NOMO-1 (cell line): ENCODE results near the gene SPIB.

Experiments
- DNase-seq, 2 experiments: peaks; one replicate each; lab custom pipeline; 2025; ENCODE audit not compliant: unreplicated experiment in 2 of 2; lab: John Stamatoyannopoulos, UW

SPIB gene

DNA sequence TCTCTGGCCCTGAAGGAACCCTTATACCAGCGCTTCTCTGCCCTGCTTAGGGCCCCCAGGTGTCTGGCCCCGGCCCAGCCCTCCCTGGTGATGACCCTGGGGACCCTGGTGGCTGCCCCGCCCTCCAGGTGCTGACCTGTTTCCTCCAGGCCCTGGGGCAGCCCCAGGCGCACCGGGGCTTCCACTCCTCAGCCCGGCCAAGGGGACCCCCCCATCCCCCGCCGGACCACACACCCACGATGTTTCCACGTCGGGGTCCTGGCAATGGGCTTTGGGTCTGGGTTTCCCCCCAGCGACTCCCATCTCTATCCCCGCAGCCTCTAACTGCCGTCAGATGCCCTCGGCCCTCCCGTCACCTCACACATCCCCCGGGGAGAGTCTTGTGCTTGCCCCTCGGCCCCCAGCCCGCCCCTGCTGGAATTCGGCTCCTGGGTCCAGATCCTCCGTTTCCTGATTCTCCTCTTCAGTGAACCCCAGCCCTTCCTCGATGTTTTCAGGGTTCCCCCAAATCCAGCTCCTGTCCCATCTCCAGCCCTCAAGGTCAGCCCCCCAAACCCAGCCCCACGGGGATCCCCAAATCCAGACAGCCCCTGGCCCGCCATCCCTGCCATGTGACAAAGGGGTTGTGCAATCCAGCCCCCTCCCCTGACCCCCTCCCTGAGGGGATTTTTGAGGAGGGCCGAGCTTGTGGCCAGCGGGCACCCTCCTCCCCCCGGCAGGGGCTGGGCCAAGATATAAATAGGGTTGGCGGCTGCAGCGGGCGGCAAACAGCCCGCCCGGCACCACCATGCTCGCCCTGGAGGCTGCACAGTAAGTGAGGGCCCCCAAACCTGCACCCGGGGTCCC lies at the start of gene SPIB:
SPIB (plus strand) TSS at position 763 of the 846 bp plus-strand sequence; CDS start at position 788, 25 bp downstream.
- DNase-seq: peak in 1 of 2 experiments; percentile 21

DNA sequence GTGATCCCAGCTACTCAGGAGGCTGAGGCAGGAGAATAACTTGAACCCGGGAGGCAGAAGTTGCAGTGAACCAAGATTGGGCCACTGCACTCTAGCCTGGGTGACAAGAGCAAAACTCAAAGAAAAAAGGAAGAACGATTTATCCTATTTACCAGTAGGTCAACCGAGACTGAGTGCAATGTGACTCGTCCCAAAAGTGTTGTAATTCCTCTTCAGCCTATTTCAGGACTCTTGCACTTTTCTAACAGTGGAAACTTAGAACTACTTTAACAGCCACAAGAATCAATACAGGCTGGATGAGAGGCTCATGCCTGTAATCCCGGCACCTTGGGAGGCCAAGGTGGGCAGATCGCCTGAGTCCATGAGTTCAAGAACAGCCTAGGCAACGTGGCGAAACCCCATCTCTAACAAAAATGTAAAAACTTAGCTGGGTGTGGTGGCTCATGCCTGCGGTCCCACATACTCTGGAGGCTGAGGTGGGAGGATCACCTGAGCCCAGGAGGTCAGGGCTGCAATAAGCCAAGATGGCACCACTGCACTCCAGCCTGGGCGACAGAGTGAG lies 46.7 kb upstream of the SPIB start:
- DNase-seq: peak; percentile 63 to 65

DNA sequence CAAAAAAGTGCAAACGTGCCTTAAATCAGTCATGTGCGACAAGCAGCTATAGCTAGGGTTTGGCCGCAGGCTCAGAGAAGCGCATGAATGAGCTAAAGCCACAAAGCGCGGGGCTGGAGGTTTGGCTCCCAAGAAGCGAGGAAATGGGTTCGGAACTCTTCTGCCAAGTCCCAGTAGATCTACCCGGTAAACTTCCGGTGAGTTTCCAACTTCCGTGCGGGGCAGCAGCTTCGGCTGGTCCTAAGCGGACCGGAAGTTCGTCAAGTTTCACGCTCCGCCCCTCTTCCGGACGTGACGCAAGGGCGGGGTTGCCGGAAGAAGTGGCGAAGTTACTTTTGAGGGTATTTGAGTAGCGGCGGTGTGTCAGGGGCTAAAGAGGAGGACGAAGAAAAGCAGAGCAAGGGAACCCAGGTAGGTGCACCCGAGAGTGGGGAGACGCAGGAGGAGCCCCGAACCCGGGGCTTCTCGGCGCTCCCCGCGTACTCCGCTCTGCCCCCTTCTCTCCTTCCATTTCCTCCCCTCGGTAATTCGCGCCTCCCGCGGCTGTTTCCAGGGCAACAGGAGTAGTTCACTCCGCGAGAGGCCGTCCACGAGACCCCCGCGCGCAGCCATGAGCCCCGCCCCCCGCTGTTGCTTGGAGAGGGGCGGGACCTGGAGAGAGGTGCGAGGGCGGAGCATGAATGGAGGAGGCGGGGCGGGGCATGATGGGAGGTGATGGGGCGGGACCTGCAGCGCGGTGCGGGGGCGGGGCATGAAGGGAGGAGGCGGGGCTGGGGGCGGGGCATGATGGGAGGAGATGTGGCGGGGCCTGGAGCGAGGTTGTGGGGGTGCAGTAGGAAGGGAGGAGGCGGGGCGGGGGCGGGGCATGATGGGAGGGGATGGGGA lies 42.3 kb upstream of the SPIB start, which contains the start of gene NR1H2:
NR1H2 (plus strand) TSS at position 292 of the 885 bp plus-strand sequence. CDS start 1,149 bp downstream, outside the sequence.
- peak; percentile 90 to 97 for DNase-seq

DNA sequence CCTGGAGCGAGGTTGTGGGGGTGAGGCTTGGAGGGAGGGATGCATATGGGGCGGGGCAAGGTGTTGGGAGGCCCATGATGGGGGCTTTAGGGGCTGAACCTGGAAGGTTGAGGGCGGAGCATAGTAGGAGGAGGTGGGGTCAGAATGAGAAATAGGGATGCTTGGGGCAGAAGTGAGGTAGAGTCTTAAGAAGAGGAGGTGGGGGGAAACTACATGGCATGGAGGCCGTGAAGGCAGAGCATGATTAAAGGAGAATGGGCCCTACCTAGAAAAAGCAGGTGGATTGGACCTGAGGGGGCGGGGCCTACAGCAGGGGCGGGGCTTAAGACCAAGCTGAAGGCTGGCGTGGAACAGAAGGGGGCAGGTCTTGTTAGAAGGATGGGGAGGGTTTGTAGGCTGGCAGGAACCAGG lies 41.7 kb upstream of the SPIB start:
- DNase-seq: no peak

DNA sequence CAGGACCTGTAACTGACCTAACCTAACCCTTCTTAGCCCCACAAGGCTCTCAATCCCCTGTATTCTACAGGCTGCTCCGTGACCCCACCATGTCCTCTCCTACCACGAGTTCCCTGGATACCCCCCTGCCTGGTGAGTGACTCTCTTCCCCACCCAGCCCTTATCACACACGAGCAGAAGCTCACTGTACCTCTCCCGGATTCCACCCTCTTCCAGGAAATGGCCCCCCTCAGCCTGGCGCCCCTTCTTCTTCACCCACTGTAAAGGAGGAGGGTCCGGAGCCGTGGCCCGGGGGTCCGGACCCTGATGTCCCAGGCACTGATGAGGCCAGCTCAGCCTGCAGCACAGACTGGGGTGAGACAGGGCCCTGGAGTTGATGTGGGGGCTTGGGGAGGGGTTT lies 41.2 kb upstream of the SPIB start:
- DNase-seq: no peak

DNA sequence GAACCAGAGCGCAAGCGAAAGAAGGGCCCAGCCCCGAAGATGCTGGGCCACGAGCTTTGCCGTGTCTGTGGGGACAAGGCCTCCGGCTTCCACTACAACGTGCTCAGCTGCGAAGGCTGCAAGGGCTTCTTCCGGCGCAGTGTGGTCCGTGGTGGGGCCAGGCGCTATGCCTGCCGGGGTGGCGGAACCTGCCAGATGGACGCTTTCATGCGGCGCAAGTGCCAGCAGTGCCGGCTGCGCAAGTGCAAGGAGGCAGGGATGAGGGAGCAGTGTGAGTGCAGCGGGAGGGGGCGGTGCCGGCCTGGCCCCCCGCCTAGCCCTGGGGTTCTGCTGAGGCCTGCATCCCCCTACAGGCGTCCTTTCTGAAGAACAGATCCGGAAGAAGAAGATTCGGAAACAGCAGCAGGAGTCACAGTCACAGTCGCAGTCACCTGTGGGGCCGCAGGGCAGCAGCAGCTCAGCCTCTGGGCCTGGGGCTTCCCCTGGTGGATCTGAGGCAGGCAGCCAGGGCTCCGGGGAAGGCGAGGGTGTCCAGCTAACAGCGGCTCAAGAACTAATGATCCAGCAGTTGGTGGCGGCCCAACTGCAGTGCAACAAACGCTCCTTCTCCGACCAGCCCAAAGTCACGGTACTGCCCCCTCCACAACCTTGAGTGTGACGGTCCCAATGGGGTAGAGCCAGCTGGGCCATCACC lies 40.4 kb upstream of the SPIB start:
- no peak for DNase-seq

DNA sequence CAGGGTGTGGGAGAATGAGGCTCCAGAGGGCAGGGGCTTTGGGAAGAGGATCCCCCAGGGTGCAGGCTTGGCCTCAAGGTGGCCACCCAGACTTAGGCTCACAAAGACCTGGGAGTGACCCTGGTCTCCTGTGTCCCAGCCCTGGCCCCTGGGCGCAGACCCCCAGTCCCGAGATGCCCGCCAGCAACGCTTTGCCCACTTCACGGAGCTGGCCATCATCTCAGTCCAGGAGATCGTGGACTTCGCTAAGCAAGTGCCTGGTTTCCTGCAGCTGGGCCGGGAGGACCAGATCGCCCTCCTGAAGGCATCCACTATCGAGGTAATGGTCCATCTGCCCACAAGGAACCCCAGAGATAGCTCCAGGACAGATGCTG lies 39.9 kb upstream of the SPIB start:
- no peak for DNase-seq

DNA sequence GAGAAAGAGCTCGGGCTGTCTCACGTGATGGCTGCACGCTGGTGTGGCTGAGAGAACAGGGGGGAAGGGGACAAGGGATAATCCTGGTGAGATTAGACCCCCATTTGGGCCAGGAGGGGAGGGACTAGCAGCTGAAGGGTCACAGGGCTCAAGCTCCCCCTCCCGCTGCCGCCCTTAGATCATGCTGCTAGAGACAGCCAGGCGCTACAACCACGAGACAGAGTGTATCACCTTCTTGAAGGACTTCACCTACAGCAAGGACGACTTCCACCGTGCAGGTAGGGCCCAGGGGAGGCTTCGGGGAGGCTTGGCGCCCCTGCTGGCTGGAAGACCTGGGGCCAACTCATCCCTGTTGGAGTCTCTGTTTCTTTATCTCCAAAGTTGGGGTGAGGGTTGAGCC lies 39.1 kb upstream of the SPIB start:
- no peak for DNase-seq

DNA sequence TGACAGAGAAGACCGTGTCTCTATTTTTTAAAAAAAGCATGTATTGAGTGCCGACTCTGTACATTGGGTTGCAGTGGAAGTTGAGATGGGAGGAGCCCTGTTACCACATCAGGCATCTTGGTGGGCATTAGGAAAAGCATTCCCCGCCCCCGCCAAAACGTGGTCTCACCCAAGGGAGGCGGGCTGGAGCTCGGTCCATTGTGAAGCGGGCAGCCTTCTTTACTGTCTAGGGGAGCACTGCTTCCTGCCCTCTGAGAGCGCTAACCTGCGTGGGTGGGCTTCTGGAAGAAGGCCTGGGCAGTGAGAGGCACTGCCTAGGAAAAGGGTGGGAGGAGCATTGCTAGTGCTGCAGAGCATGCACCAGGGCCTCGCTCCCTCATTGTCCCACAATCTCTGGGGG lies 38.6 kb upstream of the SPIB start:
- DNase-seq: no peak

DNA sequence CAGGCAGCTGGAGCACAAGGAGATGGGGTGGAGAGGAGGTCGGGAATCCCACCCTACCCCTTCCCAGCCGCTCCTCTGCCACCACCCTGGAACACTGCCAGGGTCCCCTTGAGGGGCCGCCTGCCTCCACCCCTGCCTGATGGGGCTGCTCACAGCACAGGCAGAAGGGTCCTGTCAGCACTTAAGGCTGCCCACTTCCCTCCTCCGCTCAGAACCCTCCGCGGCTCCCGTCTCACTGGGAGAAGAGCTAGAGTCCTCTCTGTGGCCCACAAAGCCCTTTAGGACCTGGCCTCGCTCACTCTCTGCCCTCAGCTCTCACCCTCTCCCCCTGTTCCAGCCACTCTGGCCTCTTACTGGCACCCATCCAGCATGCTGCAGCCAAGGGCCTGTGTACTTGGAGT lies 38.0 kb upstream of the SPIB start:
- no peak for DNase-seq

DNA sequence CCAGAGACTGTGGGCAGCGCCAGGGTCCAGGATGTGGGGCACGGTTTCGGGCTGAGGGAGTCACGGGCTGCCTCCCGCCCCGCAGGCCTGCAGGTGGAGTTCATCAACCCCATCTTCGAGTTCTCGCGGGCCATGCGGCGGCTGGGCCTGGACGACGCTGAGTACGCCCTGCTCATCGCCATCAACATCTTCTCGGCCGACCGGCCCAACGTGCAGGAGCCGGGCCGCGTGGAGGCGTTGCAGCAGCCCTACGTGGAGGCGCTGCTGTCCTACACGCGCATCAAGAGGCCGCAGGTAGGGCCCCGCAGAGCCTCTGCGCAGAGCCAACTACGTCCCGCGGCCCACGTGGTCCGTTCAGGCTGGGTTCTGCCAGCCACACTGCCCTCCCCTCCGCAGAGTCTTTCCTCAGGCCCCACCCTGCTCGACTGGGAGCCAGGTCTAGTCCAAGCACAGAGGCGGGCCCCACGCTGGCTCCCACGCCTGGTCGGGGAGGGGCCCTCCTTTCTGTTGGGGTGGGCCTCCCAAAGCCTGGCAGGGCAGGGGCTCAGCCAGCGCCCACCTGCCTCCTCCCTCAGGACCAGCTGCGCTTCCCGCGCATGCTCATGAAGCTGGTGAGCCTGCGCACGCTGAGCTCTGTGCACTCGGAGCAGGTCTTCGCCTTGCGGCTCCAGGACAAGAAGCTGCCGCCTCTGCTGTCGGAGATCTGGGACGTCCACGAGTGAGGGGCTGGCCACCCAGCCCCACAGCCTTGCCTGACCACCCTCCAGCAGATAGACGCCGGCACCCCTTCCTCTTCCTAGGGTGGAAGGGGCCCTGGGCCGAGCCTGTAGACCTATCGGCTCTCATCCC lies 36.6 kb upstream of the SPIB start:
- no peak for DNase-seq

DNA sequence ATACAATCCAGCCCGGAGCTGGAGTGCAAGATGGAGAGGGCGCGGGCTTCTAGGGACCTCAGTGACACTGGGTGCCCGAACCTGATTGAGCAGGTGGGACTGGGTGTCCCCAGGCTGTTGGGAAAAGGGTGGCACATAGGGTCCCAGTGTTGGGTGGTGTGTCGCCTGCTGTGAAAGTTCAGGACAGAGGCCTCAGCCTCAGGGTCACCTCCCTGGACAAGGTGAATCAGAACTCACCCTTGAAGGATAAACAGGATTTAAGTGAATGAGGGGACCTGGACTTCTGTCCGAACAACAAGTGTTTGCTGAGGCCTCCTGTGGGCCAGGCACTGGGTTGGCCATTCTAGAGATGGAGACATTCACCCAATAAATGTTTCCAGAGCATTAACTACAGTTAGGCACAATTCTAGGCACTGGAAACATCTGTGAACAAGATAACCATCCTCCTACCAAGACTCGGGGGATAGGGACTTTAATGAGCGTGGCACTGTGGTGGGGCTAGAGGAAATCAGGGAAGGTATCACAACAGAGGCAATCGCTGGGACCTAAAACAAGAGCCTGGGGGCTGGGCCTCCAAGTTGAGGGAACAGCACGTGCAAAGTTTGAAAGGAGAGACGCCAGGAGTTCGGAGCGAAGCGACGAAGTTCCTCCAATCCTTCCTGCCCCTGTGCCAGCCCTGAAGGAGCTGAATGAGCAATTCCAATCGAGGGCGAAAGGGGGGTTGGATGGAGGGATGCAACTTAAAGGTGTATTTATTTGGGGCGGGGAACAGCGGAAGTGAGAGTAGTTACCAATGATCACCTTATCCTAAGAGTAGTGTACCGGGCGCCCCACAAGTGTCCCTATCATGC lies 35.5 kb upstream of the SPIB start:
- DNase-seq: no peak

DNA sequence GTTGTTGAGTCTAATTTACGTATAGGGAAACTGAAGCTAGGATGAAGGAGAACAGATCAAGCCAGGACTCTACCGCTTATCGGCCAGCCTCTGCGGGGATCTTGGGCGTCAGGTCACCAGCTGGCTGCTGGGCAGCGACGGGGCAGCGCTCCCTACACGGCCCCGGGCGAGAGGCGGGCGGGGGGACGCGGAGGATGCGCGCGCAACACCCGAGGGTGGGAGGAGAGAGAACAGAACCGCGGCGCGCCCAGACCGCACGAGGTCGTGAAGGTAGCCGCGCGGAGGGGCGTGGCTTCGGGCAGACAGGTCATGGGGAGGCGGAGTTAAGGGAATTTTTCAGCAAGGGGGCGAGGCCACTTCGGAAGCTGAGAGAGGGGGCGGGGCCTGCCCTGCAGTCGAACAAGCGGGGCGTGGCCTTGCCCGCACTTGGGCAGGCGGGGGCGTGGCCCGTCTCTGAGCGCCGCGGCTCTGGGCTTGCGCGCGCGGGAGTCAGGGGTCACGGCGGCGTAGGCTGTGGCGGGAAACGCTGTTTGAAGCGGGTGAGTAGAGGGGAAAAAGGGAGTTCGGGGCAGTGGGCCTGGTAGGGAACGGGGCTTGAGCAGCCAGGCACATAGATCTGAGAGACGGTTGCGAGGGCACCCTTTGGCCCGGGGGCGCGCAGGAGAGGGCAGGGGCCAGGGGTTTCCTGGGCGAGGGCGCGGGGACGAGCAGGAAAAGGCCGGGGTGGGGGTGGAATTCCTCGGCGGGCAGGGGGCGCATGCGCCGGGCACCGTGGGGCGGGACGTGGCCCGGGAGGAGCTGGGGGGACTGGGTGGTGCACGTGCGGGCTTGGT lies 34.7 kb upstream of the SPIB start, which contains the start of gene POLD1:
POLD1 (plus strand) TSS at position 496 of the 833 bp plus-strand sequence. CDS start 14,505 bp downstream, outside the sequence.
- peak; percentile 97 to 99 for DNase-seq

DNA sequence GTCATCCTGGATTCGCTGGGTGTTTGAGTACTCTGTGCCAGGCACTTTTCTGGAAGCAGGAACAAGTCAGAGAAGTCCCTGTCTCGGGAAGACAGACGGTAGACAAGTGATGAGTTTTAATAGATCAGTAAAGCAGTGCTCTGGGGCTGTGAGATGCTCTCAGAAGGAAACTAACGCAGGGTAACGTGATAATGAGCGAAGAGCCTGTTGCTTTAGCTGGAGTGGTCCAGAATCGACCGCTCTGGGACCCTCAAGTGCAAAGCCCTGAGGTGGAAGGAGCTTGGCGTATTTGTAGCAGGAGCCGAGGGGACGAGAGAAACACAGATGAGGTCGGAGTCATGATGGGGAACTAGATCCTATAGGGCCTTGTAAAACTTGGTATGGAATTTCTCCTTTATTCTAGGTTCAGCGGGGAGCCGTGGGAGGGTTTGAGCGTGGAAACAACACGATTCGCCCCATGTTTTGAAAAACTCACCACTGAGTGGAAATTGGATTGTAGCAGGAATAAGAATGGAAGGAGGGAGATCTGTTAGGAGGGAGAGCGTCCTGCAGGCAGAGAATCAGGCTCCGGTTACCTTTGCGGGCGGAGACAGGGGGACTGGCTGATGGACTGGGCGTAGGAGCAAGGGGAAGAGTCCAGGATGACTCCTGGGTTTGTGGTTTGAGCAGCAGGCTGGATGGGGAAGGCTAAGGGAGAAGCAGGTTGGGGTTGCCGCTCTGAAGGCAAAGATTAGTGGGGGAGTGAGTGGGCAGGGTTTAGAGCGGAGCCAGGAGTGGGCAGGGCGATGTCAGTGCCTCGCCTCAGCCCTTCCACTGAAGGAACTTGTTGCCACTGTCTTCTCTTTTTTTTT lies 33.8 kb upstream of the SPIB start:
- DNase-seq: peak; percentile 7 to 36

DNA sequence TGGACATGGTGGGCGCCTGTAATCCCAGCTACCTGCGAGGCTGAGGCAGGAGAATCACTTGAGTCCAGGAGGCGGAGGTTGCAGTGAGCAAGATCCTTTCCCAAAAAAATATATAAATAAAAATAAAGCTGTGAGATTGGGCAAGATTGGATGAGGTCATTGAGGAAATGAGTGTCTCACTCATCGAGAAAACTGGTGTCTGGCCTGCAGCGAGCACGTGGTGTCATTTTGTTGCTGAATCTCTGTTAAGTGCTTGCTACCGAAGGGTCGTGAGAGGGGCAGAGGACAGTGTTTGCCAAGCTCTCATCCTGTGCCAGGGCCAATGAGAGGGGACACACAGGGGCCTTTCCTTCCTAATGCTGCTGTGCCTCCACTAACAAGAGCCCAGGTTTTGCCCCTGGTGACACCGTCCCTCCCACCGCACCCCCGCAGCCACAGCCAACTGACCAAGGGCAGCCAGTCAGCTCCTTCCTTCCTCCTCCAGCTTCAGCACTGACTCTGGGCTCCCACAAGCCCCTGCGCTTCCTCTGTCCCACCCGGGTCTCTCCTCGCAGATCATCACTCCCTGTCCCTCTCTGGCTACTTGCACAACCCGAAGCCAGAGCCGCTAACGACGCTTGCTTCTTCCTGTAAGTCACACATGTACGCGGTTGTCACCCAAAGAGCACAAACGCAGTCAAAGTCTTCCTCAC lies 31.4 kb upstream of the SPIB start:
- DNase-seq: peak; percentile 63 to 69

DNA sequence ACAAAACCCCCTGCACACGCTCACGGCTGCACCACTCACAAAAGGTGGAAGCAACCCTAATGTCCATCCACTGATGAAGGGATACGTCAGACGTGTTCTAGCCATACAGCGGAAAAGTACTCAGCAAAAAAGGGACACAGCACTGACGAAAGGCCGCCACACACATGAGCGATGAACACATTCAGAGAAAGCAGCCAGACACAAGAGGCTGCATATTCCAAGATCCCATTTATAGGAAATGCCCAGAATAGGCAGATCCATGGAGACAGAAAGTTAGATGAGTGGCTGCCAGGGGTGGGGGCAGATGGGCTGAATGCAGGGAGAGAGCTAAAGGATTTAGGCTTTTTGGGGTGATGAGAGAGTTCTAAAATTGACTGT lies 30.9 kb upstream of the SPIB start:
- no peak for DNase-seq
